Measurements from ENCODE around the gene HSPG2. TPM values are rescaled to one million over a fixed set of nuclear protein-coding genes. Genes with fewer than 3 reads are reported as not detected.
A peak's percentile ranks its signal among the peaks of the same experiment; 100 is the strongest.

Gene HSPG2
- total and polyA plus RNA-seq, 9 of the 15 experiments (the other 6 are each of a cell fraction or from before 2014, with no cell fraction given) = 0.14 to 160 (median 15.7) TPM

DNA sequence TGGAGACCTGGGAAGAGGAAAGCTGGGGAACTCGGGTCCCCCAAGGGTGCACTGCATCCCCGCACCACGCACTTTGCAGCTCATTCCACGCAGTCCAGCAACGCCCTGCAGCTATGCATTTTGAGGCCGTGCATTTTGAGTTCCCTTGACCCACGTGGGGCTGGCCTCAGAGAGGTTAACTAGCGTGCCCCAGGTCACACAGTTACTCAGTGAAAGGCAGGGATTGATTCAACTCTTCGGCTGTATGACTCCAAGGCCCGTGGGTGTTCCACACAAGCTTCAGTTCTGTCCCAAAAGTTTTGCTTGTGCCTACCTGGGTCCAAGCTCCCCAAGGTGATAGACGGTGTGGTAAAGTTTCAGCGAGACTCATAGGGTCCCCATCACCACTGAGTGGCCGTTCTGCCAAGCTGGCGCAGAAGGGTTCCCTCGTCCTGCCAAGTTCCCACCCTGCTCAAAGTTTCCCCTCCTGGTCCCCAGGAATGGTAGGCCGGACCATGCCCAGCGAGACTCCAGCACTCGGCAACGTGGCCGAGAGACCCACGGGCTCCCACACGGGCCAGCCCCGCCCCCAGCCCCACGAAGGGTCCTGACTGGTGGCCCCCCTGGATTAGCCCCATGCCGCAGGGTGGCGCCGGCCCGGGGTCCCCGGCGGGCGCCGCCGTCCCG is 611 bp downstream of the HSPG2 start (continued):
- TF ChIP-seq MGA (IDR thresholded peaks at IDR 0.05) (no peak), ZNF445 (CRISPR knock-in tag; IDR thresholded peaks at IDR 0.05; ENCODE audit: low read depth) (no peak), THAP12 (CRISPR knock-in tag; IDR thresholded peaks at IDR 0.05) (peak; percentile 27; the same call in 1 of the 2 replicates), ZNF780A (CRISPR knock-in tag; IDR thresholded peaks at IDR 0.05) (no peak), CHD1 (IDR thresholded peaks at IDR 0.05; ENCODE audit: low read length) (peak; percentile 53), CTBP1 (IDR thresholded peaks at IDR 0.05; ENCODE audit: borderline replicate concordance) (peak; percentile 48), NCOA4 (IDR thresholded peaks at IDR 0.05; ENCODE audit: partially characterized antibody) (no peak), KDM1A (IDR thresholded peaks at IDR 0.05) (peak; percentile 89 to 94), ZNF140 (CRISPR knock-in tag; IDR thresholded peaks at IDR 0.05) (no peak), ZNF12 (CRISPR knock-in tag; IDR thresholded peaks at IDR 0.05) (no peak), HDGF (IDR thresholded peaks at IDR 0.05) (0 out of 2 replicates have a peak, but pooled peaks have one; percentile 38), FOXM1 (IDR thresholded peaks at IDR 0.05; ENCODE audit: low read depth) (no peak), FOXM1 (CRISPR knock-in tag; IDR thresholded peaks at IDR 0.05; ENCODE audit: low read depth) (no peak), SETDB1 (IDR thresholded peaks at IDR 0.05; ENCODE audit: low read length) (no peak)
